GF-D8 (cell line): ENCODE measurements around the gene MBIP.
"Not testable (repeated sequence)": the region's sequence is repeated elsewhere in the genome, so short reads cannot be mapped to it uniquely, and the experiment has no call there.

ENCODE experiments used
- DNase-seq: peaks from one replicate; lab custom pipeline; 2025; lab: John Stamatoyannopoulos, UW

The MBIP gene, protein sequence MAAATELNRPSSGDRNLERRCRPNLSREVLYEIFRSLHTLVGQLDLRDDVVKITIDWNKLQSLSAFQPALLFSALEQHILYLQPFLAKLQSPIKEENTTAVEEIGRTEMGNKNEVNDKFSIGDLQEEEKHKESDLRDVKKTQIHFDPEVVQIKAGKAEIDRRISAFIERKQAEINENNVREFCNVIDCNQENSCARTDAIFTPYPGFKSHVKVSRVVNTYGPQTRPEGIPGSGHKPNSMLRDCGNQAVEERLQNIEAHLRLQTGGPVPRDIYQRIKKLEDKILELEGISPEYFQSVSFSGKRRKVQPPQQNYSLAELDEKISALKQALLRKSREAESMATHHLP

GRCh38 chr14:36320200-36320896 lies at the start of gene MBIP:
Gene MBIP (minus strand): TSS chr14:36320637. CDS start chr14:36320588, 49 bp downstream.
- peak; percentile 80 for DNase-seq

DNA sequence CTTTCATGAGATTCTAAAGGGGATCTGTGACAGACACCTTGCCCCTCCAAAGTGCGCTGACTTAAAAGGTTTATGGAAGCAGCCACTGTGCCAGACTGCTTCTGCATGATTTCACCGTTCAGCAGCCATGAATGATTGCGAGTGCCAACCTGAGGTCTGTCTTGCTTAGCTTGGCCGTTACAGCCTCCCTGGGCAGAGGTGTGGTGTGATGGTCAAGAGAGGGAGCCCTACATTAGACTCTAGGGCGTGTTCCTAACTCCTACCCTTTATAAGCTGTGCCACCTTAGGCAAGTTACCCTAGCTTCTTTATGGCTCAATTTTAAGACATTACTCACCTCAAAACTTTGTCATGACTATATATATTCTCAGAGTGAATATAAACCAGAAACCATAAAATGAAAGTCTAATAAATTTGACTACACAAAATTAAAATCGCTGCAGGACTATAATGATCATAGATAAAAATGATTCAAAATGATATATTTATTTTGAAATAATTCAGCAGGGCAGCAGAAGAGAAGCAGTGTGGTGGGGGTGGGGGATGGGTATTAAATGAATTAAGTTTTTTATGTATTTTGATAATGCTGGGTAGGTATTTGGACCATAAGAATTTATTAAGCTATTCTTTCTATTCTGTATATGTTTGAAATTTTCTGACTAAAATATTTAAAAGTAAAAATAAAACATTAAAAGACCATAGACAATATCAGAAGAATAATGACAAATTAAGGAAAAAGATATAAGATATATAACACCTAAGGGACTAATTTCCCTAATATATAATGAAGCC lies 47.7 kb upstream of the MBIP start:
- no peak for DNase-seq

GRCh38 chr14:36365766-36366165 lies 45.3 kb upstream of the MBIP start:
- no peak for DNase-seq

DNA sequence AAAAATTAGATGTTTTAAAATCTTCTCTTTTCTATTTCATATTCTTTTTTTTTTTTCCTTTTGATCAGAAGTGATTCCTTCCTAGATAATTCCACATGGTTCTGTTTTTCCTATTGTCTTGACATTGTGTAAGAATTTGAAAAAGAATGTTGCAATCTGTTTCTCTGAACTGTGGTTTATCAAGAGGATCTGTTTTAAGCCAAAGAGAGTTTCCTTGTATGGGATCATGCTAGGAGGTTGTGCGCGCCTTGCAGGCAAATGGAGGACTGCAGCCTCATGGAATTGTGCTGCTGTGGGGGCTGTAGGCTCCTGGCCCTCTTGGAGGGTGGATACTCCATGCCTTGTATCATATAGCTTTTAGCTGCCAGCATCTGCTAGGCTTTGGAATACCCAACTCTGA lies 43.3 kb upstream of the MBIP start:
- no peak for DNase-seq

DNA sequence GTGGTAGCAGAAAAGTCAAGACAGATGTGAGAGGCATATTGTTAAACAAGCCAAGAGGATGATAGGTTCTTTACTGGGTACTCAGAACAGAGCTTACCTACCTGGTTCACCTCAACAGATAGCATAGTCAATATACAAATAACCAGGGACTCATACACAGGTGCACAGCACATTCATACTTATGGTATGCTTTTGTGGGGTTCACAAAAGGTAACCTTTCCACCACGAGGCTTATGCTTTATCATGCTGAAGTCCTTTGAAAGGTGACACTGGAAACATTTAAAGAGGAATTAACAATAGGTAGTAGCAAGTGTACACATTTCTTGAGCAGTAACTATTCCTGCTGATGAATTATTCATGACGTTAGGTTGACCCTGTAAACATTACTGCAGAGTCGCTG lies 42.2 kb upstream of the MBIP start:
- no peak for DNase-seq

DNA sequence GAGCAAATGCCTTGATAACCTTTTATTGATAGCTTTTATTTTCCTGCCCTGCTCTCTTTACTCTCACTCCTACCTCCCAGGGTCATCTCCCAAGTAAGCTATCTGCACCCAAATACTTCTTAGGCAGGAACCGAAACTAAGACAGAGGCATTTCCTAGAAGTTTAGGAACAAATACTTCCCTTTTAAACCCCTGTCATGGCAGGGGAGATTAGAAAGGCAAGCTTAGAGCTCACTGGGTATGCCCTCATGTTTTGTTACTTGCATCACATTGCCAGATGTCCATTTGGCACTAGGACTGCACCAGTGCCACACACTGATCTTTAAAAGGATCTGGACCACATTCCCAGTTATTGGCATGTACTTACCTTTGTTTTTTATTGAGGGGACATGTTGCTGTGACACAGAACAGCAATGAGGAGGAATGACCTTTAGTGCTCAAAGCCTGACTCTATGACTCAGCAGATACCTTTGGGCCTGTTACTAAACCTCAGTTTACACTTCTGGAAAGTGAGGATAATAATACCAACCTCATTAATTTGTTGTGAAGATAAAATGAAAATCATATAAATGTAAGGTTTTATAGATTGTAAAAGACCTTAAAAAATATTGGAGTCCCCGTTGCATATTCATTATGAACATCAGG lies 40.9 kb upstream of the MBIP start:
- DNase-seq = no peak

- DNase-seq = no peak
Measured at GRCh38 chr14:36356862-36357261, 36.4 kb upstream of the MBIP start.

- DNase-seq = no peak
Measured at GRCh38 chr14:36346052-36346451, 25.6 kb upstream of the MBIP start.

GRCh38 chr14:36344211-36344610 lies 23.8 kb upstream of the MBIP start:
- DNase-seq = no peak

- DNase-seq = not testable (repeated sequence)
Measured at GRCh38 chr14:36341811-36342210, 21.4 kb upstream of the MBIP start.

- no peak for DNase-seq
Measured at GRCh38 chr14:36340276-36340890, 19.9 kb upstream of the MBIP start.

DNA sequence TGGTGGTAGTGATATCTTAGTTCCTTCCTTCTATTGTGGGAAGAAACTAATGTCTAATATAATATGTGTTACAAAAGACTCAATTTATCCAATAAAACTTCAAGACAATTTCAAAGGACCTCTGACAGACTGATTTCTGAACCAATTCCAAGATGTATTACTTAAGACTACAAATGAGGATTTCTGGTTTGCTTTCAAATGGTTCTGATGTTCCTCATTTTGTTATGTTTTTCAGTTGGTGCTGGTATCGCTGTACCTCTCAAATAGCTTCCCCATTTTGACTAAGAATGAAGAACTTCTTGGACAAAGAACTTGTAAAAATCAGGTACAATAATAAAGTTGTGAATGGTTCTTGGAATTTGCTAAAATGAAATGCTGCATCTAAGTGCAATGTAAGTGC lies 19.4 kb upstream of the MBIP start:
- DNase-seq = peak; percentile 20

DNA sequence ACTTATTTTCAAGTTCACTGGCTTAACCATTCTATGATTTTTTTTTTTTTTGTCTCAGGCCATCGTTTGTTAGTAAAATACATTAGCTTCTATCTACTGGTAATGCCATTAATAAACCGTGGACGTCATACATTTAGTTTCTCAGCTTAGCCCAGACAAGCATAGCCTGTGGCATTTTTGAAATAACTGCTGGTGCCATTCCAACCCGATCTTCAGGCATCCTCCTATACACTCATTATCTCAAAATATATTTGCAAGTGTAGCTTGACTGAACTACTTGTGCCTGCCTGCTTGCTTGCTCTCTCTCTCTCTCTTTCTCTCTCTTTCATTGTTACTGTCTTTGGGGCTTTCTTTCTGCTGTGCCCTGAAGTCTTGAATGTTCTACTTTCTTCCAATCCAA lies 12.7 kb upstream of the MBIP start:
- no peak for DNase-seq

GRCh38 chr14:36327573-36327972 lies 7.1 kb upstream of the MBIP start:
- not testable (repeated sequence) for DNase-seq

- no peak for DNase-seq
Measured at GRCh38 chr14:36325853-36326252, 5.4 kb upstream of the MBIP start.

DNA sequence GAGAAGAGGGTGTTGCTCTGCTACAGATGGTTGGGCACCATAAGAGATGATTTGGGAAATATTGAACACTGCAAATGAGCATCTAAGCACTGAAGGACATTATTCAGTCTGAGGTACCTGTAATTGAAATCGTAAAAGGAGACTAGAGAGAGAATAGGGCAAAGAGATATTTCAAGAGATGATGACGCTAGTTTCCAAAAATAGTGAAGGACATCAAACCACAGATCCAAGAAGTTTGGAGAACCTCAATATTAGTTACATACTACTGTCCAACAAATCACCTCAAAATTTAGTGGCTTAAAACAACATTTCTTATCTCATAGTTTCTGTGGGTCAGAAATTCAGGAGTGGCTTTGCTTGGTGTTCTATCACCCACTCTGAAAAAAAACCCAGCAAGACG lies 4.5 kb upstream of the MBIP start:
- no peak for DNase-seq

DNA sequence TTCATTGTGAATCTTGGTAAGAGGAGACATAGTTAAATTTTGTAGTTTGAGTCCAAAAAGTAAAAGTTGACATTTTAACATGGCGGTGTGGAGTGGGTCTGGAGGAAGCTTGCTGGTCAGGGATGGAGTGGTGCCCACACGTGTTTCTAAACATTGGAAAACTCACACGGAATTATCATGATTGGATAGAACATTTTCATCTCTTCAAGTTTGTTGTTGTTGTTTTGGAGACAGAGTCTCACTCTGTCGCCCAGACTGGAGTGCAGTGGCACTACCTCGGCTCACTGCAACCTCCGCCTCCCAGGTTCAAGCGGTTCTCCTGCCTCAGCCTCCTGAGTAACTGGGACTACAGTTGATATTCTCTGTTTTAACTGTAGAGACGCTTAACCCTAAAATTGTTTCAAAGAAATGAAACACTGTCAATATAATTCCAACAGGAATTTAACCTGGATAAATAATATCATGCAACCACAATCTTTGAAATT lies 502 bp upstream of the MBIP start:
- DNase-seq = no peak

DNA sequence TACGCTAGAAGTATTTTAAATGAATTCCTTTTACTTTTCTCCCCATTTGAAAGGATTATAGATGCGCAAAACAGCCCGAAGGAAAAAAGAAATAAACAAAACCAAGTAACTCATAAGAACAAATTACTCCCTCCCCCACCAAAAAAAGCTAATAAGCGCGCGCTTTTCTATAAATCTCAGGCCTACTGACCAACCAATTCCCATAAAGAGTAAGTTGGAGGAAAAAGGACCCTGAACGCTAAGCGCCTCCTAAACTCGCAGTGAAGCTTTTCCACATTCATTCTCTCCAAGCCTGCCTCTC lies 588 bp downstream of the MBIP start:
- DNase-seq = no peak

DNA sequence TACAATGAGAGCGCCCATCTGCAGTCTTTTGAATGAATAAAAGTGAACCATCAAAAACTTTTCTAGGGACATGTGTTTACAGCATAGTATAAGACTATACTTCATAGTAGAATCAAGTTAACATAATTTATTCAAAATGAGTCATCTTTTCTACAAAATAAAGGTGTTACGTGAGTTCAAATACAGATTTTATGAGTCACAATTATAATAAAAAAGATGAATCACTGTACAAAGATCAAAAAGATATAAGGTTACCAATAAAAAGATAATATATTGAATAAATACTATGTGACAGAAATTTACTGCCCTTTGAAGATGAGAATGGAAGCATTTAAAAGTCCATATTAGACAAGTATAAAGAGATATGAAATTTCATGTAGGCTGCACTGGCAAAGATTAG lies 2.8 kb downstream of the MBIP start:
- no peak for DNase-seq

GRCh38 chr14:36316131-36316530 lies 4.3 kb downstream of the MBIP start:
- DNase-seq = no peak

- no peak for DNase-seq
Measured at GRCh38 chr14:36315159-36315853, 5.1 kb downstream of the MBIP start.
